IPS-NIHi11 (cell line): ENCODE data around the gene ADAMTS12.
"Not testable (repeated sequence)": the region's sequence is repeated elsewhere in the genome, so short reads cannot be mapped to it uniquely, and the experiment has no call there.

Experiments
- DNase-seq: peaks from one replicate; pipeline ENCODE4 v3.0.0; 2012; ENCODE audit warnings: mixed read lengths, low spot score

Gene ADAMTS12

DNA sequence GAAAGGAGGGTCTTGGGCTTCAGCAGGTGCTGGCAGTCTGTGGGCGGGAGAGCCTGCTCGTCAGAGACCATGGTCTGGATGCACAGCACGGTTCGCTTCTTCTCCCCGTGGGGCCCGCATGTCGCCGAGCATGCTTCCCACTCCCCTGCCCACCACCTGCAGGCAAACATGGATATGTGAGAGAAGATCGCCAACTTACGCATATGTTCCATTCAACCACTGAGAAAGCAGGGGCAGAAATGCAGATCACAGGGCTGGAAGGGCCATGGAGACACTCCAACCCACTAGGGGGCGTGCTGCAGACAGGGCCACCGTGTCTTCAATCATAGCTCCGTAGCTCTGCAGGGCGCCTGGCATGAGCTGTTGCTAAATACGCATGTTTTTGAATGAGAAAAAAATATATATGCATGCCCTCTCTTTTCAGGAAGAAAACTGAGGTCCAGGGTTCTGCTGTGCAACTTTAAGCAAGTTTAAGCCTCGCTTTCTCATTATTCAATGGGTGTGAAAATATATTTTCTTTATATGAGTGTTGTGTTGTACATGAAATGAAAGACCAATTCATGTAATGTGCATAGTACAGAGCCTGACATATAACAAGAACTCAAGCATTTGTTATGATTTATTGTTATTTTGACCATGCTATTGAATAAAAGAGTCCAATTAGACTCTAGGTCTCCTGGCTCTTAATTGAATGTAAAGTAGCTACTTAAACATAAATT lies 303.0 kb downstream of the ADAMTS12 start:
- peak; percentile 68 for DNase-seq

DNA sequence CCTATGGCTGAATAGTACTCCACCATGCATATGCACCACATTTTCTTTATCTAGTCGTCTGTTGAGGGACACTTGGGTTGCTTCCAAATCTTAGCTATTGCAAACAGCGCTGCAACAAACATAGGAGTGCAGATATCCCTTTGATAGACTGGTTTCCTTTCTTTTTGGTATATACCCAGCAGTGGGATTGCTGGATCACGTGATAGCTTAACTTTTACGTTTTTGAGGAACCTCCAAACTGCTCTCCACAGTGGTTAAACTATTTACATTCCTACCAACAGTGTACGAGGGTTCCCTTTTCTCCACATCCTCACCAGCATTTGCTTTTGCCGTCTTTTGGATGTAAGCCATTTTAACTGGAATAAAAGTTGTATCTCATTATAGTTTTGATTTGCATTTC lies 308.5 kb downstream of the ADAMTS12 start:
- DNase-seq: no peak

DNA sequence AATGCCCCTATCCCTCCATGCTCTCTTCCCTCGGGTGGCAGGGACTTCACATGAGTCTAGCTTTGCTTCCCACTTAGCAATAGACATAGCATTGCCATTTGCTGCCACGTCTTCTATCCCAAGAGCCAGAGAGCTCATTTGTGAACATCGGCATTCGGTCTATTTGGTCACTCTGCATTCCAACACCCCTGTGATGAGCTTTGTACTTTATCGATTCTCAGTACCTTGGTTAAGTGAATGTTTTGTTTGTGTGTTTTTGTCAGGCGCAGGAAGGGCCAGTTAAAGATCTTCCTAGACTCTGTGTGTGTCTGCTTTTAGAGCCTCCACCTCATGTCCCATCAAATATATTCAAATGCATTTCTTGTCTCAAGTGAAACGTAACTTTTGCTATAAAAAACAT lies 309.4 kb downstream of the ADAMTS12 start:
- no peak for DNase-seq

DNA sequence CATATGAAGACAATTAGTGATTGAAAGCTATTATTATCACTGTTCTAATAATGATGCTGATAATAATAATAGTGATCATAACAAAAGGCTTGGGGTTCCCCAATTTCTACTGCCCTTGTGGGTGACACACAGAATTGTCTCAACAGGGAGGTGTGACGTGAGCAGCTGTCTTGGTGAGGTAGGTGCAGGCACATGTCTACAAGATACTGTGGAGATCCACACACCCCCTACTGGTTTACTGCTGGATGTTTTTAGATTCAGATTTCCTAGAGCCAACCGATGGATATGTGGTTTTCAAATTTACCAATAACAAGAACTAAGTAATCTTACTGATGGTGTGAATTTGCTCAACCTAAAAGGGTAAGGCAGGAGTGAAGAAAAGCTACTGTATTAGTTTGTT lies 312.0 kb downstream of the ADAMTS12 start:
- DNase-seq: no peak

DNA sequence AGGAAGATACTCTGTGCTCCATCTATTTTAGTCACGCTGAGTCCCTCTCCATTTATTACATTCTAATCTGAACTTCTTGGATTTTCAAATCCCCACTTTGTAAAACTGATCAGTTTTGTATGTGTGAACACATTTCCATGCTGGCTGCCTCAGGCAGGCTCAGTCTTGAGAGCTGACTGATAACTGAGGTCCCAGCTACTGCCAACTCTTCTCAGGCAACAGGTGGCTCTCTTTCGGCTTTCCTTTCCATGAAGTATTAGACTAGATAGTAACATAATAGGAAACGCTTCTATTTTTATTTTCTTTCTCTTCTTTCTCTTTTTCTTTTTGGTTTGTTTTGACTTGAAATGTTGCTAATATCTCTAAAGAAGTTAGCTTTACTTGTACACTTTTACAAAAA lies 312.6 kb downstream of the ADAMTS12 start:
- DNase-seq: no peak

DNA sequence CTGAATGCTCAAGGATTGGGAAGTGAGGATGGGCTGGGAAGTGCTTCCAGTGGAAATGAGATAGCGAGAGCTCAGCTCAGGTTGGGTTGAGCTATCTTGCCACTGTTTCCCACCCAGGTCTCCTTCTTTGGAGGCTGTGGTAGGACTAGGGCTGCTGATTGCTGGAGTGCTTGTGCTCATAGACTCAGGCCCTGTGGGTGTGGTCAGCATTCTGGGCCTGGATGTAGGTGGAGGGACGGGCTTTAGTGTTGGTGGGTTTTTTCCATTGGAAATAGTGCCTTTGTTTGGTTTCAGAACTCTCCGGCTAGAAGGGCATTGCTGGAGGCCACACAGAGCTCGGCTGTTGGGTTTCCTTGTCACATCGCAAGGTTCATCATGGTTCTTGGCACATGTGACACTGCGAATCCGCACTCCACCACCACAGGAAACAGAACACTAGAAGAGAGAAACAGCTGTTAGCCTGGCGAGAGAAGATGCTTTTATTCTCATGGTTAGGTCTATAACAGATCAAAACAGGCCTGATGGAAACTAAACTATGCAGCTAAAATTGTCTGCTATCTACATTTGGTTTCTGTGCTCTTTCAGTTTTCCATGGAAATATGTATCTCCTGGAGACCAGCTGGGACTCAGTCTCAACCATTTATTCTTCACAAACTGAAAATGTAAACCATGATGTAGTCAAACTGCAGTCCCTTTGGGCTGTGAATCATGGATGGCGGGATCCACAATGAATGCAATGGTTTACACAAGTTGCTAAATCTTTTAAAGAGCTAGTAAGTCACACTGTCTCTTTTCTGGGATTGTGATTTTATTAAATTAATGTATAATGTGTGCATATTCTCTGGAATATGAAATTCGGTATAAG lies 314.8 kb downstream of the ADAMTS12 start:
- DNase-seq: no peak

DNA sequence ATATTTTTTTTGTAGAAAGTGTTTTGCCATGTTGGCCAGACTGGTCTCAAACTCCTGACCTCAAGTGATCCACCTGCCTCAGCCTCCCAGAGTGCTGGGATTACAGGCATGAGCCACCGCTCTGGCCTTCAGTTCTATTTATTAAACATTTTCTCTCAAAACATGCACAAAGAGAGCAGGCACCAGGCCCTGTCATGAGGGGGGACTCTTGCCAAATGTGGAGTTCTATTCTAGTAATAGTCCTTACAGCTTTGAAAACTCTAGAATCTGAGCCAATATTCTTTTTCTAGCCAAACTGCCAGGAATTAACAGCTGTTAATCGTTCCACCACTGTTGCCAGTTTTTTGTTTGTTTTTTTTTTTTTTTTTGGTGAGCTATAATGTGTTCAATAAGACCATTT lies 326.5 kb downstream of the ADAMTS12 start:
- no peak for DNase-seq

DNA sequence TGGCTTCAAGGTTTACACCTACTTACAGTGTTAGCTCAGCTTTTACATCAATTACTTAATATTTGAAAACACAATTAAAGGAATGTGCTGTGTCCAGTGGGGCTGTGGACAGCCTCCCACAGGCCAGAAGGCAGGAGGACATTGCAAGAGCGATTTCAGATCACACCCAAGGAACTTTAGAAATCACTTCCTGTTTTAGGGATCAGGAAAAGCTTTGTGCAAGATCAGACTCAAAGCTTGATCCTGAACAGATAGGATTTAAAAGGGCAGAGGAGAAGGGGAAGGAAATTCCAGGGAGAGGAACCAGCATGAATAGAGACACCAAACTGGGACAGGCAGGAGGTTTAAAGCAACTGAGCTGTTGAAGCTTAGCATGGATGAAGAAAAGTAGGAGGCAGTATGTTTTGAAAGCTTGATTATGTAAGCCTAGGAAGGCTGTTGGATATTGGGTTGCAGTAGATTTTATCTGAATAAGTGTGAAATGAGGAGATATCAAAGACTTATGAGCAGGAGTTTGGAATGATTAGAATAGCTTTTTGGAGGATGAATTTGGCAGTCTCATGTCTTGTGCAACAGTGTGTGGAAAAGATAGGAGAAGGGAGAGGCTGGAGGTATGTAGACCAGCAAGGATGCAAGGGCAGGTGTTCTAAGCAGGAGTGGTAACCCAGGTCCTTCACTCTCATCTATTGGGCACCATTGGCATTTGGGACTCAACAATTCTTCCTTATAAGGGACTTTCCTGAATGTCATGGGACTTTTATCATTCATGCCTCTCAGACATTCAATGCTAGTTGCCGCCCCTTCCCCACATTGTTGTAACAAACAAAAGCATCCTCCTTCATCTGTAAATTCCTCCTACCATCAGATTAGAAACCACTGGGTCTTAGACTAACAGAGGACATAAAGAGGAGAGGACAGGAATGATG lies 327.5 kb downstream of the ADAMTS12 start:
- DNase-seq: peak; percentile 57

DNA sequence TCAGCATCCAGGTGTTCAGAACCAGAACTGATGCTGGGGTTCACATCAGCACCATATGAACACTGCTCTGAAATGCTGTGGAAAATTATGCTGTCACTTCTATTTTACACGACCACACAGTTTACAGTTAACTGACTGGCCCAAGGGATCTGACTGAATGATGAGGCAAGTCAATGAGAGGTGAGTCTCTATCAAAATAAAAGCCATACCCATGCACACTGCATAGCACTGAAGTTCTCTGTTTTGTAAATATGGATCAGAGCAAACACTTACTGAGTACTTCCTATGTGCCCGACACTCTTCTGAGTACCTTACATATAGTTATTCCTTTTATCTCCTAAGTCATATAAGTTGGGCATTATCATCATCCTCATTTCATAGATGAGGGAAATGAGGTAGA lies 328.3 kb downstream of the ADAMTS12 start:
- DNase-seq: no peak

DNA sequence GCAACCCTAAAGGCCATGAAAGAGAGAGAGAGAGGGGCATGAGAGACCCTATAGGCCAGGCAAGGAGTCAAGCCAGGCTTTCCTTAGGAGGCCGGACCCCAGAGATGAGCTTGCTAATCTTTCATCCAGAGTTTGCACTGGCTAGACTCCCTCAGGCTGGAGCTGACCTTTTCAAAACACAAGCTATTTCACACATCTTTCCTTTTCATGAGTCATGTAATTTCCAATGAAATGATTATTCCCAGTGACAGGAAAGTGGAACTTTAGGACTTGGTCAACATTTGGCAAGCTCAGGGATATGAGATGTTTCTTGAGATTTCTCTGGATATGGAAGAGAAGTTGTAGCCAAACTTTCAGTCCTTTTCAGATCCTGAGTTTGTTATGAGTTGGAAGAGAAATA lies 333.3 kb downstream of the ADAMTS12 start:
- DNase-seq: no peak

DNA sequence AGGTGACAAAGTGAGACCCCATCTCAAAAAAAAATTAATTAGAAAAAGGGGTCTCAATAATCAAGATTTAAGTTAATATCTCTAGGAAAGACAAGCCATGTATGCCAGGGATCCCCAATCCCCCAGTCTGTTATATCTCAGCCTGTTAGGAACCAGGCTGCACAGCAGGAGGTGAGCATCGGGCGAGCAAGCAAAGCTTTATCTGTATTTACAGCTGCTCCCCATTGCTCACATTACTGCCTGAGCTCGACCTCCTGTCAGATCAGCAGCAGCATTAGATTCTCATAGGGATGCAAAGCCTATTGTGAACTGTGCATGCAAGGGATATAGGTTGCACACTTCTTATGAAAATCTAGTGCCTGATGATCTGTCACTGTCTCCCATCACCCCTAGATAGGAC lies 334.2 kb downstream of the ADAMTS12 start:
- no peak for DNase-seq

DNA sequence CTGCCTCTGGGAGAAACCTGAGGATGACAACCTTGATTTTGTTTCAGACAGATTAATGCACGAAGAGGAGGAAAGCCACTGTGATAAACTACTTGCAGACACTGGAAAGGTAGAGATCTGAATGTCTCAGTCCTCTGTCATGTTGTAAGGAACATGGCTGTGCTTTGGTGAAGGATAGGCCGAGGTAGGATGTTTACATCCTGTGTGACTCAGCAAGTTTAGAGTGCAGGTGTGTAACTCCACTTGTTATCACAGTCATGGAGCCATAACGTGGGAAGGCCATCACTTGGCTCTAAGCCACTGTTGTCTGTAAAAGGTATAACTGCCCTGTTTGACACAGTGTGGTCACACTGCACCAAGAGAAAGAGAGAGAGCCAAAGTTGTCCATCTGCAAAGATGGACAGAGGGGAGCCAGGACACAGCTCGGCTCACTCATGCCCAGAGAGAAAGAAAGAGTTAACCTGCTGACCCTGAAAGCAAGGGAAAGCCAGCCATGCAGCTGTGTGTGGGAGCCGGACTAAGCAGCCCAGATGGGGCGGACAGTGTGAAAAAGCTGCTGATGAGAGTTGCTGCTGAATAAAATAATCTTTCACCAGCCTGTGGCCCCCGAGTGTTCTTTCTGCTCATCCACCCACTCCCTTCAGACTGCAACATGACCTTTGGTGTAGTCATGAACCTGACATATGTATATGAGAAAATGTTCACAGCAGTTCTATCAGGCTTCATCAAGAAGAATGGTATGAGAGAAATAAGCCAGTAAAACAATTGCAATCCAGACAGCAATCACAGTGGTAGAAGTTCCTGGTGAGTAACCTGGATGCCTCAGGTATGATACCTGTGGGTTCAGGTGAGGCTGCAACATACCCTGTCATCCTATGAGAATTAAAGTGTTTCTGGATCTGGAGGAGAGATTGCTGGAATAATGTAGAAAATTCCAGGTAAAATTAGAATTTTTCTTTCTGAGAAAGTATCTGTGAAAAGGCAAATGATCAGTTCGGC lies 335.2 kb downstream of the ADAMTS12 start:
- DNase-seq: no peak

DNA sequence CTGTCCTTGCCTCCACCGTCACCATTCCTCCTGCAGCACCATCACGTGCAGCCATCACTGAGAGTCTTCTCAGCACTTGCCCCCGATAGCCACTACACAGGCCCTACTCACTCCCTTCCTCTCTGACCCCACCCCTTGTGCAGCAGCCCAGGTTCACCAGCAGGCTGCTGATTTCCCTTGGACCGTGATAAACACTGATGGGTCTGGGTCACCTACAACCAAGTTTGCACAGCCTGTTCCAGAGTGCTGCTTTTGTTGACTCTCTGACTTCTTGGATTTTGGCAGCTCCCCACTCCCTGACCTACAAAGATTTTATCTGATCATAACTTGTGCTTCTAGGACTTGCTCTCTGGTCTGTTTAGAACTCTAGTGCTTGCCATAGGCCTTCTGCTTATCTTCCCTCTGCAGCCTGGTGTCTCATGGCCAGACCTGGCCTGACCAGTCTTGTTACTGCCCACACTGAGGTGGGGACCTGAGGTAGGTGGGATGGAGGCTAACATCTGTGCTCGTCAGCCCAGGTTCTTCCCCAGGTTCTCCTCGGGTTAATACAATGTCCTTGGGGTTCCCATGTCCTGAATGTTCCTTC lies 341.7 kb downstream of the ADAMTS12 start:
- DNase-seq: peak; percentile 11

DNA sequence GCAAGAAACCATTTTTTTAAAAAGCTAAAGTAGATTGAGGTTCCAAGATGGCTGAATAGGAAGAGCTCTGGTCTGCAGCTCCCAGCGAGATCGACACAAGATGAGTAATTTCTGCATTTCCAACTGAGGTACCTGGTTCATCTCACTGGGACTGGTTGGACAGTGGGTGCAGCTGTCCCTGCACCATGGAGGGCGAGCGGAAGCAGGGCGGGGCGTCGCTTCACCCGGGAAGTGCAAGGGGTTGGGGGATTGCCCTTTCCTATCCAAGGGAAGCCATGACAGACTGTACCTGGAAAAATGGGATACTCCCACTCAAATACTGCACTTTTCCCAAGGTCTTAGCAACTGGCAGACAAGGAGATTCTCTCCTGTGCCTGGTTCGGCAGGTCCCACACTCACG lies 352.0 kb downstream of the ADAMTS12 start:
- DNase-seq: not testable (repeated sequence)

DNA sequence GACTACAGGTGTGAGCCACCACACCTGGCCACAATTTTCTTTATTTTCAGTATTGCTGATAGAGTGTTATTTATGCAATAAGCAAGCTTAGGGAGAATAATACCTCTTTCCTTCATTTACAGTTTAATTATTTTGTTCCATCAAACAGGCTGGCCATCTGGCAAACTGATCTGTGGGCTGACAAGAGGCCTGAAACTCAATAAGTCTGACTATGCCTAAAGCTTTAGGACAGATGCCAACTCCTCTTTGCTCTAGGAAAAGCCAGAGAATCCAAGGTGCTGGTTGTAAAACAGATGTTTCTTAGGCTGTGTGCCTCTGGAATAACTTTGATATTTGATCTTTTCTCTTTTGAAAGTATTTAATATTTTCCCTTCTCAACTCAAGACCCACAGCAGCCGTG lies 352.6 kb downstream of the ADAMTS12 start:
- no peak for DNase-seq

DNA sequence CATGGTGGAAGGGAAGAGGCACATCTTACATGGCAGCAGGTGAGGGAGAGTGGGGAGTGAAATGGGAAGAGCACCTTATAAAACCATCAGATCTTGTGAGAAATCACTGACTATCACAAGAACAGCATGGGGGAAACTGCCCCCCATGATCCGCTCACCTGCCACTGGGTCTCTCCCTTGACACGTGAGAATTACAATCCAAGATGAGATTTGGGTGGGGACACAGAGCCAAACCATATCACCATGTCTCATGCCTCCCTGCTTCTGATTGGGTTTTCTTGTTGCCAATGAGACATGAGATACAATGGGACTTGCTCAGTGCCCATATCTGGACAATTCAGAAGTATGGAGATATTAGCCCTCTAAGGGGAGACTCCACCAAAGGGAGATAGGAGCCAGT lies 353.6 kb downstream of the ADAMTS12 start:
- no peak for DNase-seq

DNA sequence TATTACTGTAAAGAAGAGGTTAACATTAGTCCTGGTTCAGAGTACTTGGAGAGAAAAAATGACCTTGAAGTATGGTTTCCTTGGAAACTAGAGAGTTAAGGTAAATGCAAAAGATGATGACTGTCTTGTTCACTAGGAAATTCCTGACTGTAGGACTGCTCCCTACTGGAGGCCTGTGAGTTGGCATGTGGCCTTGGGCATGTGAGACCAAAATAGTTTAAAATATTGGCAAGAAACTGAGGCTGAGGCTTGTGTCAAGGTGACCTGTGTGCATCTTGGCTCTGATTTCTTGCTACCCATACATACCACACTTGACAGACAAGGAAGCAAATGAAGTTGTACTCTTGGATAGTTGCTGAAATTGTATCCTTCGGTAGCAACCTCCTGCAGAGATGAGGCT lies 354.6 kb downstream of the ADAMTS12 start:
- no peak for DNase-seq

DNA sequence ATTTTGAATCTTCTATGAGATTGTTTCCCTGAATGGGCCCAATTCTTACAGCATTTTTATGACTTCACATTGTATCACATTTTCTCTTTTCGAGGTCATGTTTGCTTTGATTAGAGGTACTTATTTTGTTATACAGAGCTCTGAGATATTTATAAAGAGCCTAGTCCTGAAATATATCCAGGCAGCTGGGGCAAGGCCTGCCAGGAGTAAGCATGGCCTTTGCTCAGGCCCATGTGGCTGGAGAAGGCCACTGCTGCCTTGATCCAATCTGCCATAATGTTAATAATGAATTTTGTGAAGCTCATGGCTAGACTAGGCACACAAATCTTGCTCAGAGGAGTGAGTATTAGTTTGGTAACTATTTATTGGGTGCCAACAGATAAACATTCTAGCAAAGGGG lies 355.0 kb downstream of the ADAMTS12 start:
- DNase-seq: no peak

DNA sequence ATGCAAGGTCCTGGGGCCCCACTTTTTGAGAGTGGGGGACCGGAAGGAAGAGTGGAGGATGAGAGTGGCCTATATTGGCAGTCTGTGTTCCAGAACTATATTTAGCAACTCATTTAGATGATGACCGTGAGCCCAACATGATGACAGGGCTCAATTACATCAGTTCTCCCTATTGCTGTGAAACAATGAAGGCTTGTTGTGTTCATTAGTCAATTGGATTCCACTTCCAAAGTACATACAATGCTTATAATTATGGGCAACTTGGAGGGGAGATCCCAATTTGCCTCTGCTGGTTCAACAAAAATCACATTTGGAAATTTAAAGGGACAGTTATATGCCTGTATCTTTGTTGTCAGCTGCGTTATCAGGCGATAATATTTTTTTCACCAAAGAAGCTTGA lies 360.0 kb downstream of the ADAMTS12 start:
- no peak for DNase-seq

DNA sequence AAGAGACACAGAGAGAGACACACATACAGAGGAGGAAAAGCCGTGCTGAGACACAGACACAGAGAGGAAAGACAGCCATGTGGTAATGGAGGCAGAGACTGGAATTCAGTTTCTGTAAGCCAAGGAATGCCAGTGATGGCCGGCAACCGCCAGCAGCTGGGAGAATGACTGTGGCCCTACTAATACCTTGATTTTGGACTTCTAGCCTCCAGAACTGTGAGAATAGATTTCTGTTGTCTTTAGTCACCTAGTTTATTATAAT lies 360.8 kb downstream of the ADAMTS12 start:
- no peak for DNase-seq
